BE2C (cell line): ENCODE results near the gene TGFBR3.

ENCODE experiments used
- DNase-seq: peaks from one replicate; pipeline ENCODE4 v3.0.0-alpha.2; 2020
- H3K27me3 ChIP-seq: fragments of 250-450 bp; sonication (Bioruptor Pico); 2 replicates; pipeline ENCODE4 v1.5.1; 2020; ENCODE audit warnings: mild to moderate bottlenecking
- H3K36me3 ChIP-seq: fragments of 250-450 bp; sonication (Bioruptor Pico); 2 replicates; pipeline ENCODE4 v1.5.1; 2020; ENCODE audit warnings: mild to moderate bottlenecking
- H3K4me1 ChIP-seq: fragments of 250-450 bp; sonication (Bioruptor Pico); 2 replicates; pipeline ENCODE4 v1.5.1; 2020
- H3K4me3 ChIP-seq: 2 replicates; pipeline ENCODE4 v1.5.1; 2011; ENCODE audit warnings: low read depth, low read length
- H3K9me3 ChIP-seq: fragments of 250-450 bp; sonication (Bioruptor Pico); 2 replicates; pipeline ENCODE4 v1.5.1; 2020
- CTCF ChIP-seq: IDR thresholded peaks from 2 replicates; pipeline ENCODE4 v1.5.1; 2012; ENCODE audit warnings: mild to moderate bottlenecking, low read depth, low read length

TGFBR3 gene

GRCh38 chr1:91764471-91765115 is 121.4 kb downstream of the TGFBR3 start:
- DNase-seq: peak; percentile 17
- peak; percentile 40 for TF ChIP-seq CTCF
- peaks cover 3% of the 10 kb centered on the region for H3K4me1 ChIP-seq
- H3K36me3 ChIP-seq: no peaks in the 10 kb centered on the region
- H3K4me3 ChIP-seq: no peak overlapping the region
- no peaks in the 10 kb centered on the region for H3K9me3 ChIP-seq
- no peaks in the 10 kb centered on the region for H3K27me3 ChIP-seq

GRCh38 chr1:91763252-91763651 is 122.7 kb downstream of the TGFBR3 start:
- Histone ChIP-seq H3K4me3 (no peak overlapping the region), H3K27me3 (no peaks in the 10 kb centered on the region), H3K4me1 (peaks cover 3% of the 10 kb centered on the region), H3K9me3 (no peaks in the 10 kb centered on the region), H3K36me3 (no peaks in the 10 kb centered on the region)
- DNase-seq: no peak
- TF ChIP-seq CTCF: no peak

- H3K4me3 ChIP-seq: no peak overlapping the region
- TF ChIP-seq CTCF: no peak
- H3K27me3 ChIP-seq: no peaks in the 10 kb centered on the region
- no peaks in the 10 kb centered on the region for H3K36me3 ChIP-seq
- no peaks in the 10 kb centered on the region for H3K9me3 ChIP-seq
- peaks cover 3% of the 10 kb centered on the region for H3K4me1 ChIP-seq
- DNase-seq: no peak
Observed at GRCh38 chr1:91761295-91761721, 124.6 kb downstream of the TGFBR3 start.

DNA sequence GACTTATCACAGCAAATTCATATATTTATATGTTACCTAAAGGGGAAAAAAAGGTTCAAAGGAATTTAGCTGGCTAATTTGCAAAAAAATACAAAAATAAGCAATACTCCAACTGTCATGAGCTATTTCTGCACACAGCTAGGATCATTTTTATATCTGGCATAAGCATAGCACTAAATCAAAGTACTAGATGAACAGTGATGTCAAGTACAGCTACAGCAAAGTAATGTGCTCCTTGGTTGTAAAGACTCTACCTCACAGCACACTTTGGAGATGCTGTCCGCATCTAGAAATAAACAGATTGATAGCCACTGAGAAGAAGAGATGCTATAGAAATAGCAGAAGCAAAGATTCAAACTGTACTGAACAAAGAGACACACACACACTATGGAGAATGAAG is 125.4 kb downstream of the TGFBR3 start:
- Histone ChIP-seq H3K4me3 (no peak overlapping the region), H3K9me3 (no peaks in the 10 kb centered on the region), H3K36me3 (no peaks in the 10 kb centered on the region), H3K4me1 (peaks cover 3% of the 10 kb centered on the region), H3K27me3 (no peaks in the 10 kb centered on the region)
- TF ChIP-seq CTCF: no peak
- DNase-seq: no peak

- Histone ChIP-seq H3K4me1 (peaks cover 3% of the 10 kb centered on the region), H3K4me3 (no peak overlapping the region), H3K36me3 (no peaks in the 10 kb centered on the region), H3K9me3 (no peaks in the 10 kb centered on the region), H3K27me3 (no peaks in the 10 kb centered on the region)
- no peak for DNase-seq
- no peak for TF ChIP-seq CTCF
Observed at GRCh38 chr1:91759076-91759475, 126.9 kb downstream of the TGFBR3 start.

DNA sequence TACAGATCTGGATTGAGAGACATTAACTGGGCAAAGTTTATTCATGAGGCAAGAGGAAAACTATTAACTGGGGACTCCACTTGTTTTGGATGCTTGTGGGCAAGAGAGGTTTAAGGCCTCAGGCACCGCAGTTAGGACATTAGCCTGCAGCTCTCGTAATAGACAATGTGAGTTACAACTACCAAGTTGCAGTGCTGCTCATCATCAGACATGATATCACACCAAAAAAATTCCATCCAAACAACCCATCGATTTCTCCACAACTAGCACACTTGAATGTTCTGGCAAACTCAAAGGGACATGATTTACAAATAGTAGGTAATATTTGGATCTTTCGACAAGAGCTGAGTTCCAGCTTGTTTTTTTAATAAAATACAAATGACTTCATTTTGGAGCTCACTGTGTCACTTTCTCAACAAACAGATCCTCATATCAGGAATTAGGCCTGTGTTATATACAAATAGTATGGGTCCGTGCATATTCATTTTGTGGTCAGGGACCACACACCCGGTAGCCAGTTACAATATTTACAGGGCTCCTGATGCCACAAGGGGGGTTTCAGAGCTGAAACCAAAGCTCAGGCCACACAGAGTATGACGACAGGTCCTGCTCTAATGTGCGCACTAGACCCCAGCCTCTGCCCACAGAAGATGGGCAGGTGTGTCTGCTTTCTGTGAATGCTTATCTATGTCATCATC is 128.0 kb downstream of the TGFBR3 start:
- H3K9me3 ChIP-seq: no peaks in the 10 kb centered on the region
- H3K4me3 ChIP-seq: no peak overlapping the region
- no peak for DNase-seq
- no peaks in the 10 kb centered on the region for H3K27me3 ChIP-seq
- H3K4me1 ChIP-seq: no peaks in the 10 kb centered on the region; the same call in 1 of the 2 replicates
- TF ChIP-seq CTCF: no peak
- no peaks in the 10 kb centered on the region for H3K36me3 ChIP-seq
